Neural cell (in vitro differentiated cells): ENCODE measurements around the gene TOX2. TPM values are rescaled to one million over a fixed set of nuclear protein-coding genes. Genes with fewer than 3 reads are reported as not detected.

Experiments used
- H2AFZ ChIP-seq: fragments of 200-600, 300-800 bp; sonication (generic), shearing (Covaris generic); 2 replicates; pipeline ENCODE4 v1.6.0; 2014; ENCODE audit warnings: low read depth, mild to moderate bottlenecking, antibody characterized with exemption, low read length, moderate library complexity
- H3F3A ChIP-seq: fragments of 200-600 bp; shearing (Covaris generic); 2 replicates; pipeline ENCODE4 v1.6.1; 2016; ENCODE audit warnings: mild to moderate bottlenecking, moderate library complexity, mixed read lengths, antibody characterized with exemption, low read length; ENCODE audit not compliant: insufficient read depth, poor library complexity, severe bottlenecking
- H3K27ac ChIP-seq: fragments of 200-600, 300-800 bp; sonication (generic), shearing (Covaris generic); 2 replicates; pipeline ENCODE4 v1.5.1; 2014; ENCODE audit warnings: mild to moderate bottlenecking, low read length, moderate library complexity
- H3K27me3 ChIP-seq: fragments of 300-800, 200-600 bp; sonication (generic), shearing (Covaris generic); 2 replicates; pipeline ENCODE4 v1.6.0; 2014; ENCODE audit warnings: mild to moderate bottlenecking, low read depth, low read length, moderate library complexity; ENCODE audit not compliant: insufficient read depth
- H3K36me3 ChIP-seq: fragments of 300-800, 200-600 bp; sonication (generic), shearing (Covaris generic); 2 replicates; pipeline ENCODE4 v1.5.1; 2014; ENCODE audit warnings: mild to moderate bottlenecking, antibody characterized with exemption, low read length, moderate library complexity; ENCODE audit not compliant: insufficient read depth
- H3K4me2 ChIP-seq: fragments of 300-800, 200-600 bp; sonication (generic), shearing (Covaris generic); 2 replicates; pipeline ENCODE4 v1.6.0; 2014; ENCODE audit warnings: mild to moderate bottlenecking, low read length
- H3K4me3 ChIP-seq: fragments of 300-800, 200-600 bp; sonication (generic), shearing (Covaris generic); 2 replicates; pipeline ENCODE4 v1.5.1; 2014; ENCODE audit warnings: mild to moderate bottlenecking, low read length, moderate library complexity
- H3K79me2 ChIP-seq: fragments of 200-600 bp; shearing (Covaris generic); replicated peaks from 2 replicates; pipeline ENCODE4 v1.6.0; 2014; ENCODE audit warnings: mild to moderate bottlenecking, low read length, moderate library complexity; ENCODE audit not compliant: insufficient read depth
- H3K9ac ChIP-seq: fragments of 300-800, 200-600 bp; sonication (generic), shearing (Covaris generic); 2 replicates; pipeline ENCODE4 v1.6.1; 2016; ENCODE audit warnings: mild to moderate bottlenecking, low read length, mixed read lengths
- H3K9me2 ChIP-seq: fragments of 200-600 bp; shearing (Covaris generic); 2 replicates; pipeline ENCODE4 v1.6.1; 2016; ENCODE audit warnings: mild to moderate bottlenecking, low read length, mixed read lengths; ENCODE audit not compliant: insufficient read depth
- H3K9me3 ChIP-seq: fragments of 200-600, 300-800 bp; sonication (generic), shearing (Covaris generic); 2 replicates; pipeline ENCODE4 v1.6.1; 2016; ENCODE audit warnings: mild to moderate bottlenecking, mixed run types, low read length, moderate library complexity, mixed read lengths
- H4K20me1 ChIP-seq: fragments of 200-600 bp; shearing (Covaris generic); 2 replicates; pipeline ENCODE4 v1.6.1; 2016; ENCODE audit warnings: mild to moderate bottlenecking, mixed run types; ENCODE audit not compliant: insufficient read depth
- EP300 ChIP-seq: fragments of 450-650 bp; conservative IDR thresholded peaks from 2 replicates; pipeline ENCODE4 v1.6.1; 2014; ENCODE audit warnings: antibody characterized with exemption, mild to moderate bottlenecking, moderate library complexity; ENCODE audit not compliant: poor library complexity, severe bottlenecking
- EZH2 ChIP-seq: fragments of 200-600, 300-800 bp; shearing (Covaris generic), sonication (generic); IDR thresholded peaks from 2 replicates; pipeline ENCODE4 v1.6.1; 2014; ENCODE audit warnings: antibody characterized with exemption, low read length, borderline replicate concordance, mild to moderate bottlenecking; ENCODE audit not compliant: insufficient read depth, poor library complexity, severe bottlenecking
- MXI1 ChIP-seq: fragments of 450-650 bp; conservative IDR thresholded peaks from 2 replicates; pipeline ENCODE4 v1.6.1; 2014; ENCODE audit warnings: antibody characterized with exemption, mild to moderate bottlenecking; ENCODE audit not compliant: poor library complexity, severe bottlenecking
- POLR2AphosphoS5 ChIP-seq: IDR thresholded peaks from 2 replicates; pipeline ENCODE4 v1.6.1; 2012
- RAD21 ChIP-seq: fragments of 450-650 bp; conservative IDR thresholded peaks from 2 replicates; pipeline ENCODE4 v1.6.1; 2014; ENCODE audit warnings: antibody characterized with exemption, mild to moderate bottlenecking, moderate library complexity
- SMC3 ChIP-seq: fragments of 450-650 bp; conservative IDR thresholded peaks from 2 replicates; pipeline ENCODE4 v1.6.1; 2014; ENCODE audit warnings: antibody characterized with exemption, mild to moderate bottlenecking, moderate library complexity; ENCODE audit not compliant: poor library complexity
- TAF1 ChIP-seq: IDR thresholded peaks from 2 replicates; pipeline ENCODE4 v1.6.1; 2012; ENCODE audit warnings: low read depth
- polyA plus RNA-seq: library from polyadenylated mRNA; depleted of rRNA; stranded (reverse); fragments of >200 nt; gene quantifications from 2 replicates; pipeline ENCODE4 v1.2.3, GENCODE V29; 2014
- TF ChIP-seq, protein P1 (sequence below): IDR thresholded peaks from 2 replicates; pipeline ENCODE4 v1.6.1; 2012; ENCODE audit warnings: borderline replicate concordance
- TF ChIP-seq, protein P2 (sequence below): fragments of 450-650 bp; IDR thresholded peaks from 2 replicates; pipeline ENCODE4 v1.5.1; 2014; ENCODE audit warnings: antibody characterized with exemption, mild to moderate bottlenecking, moderate library complexity; ENCODE audit not compliant: poor library complexity, severe bottlenecking

Gene TOX2
- polyA plus RNA-seq, 1 donor from 2014 or later, result 0.89 TPM

DNA sequence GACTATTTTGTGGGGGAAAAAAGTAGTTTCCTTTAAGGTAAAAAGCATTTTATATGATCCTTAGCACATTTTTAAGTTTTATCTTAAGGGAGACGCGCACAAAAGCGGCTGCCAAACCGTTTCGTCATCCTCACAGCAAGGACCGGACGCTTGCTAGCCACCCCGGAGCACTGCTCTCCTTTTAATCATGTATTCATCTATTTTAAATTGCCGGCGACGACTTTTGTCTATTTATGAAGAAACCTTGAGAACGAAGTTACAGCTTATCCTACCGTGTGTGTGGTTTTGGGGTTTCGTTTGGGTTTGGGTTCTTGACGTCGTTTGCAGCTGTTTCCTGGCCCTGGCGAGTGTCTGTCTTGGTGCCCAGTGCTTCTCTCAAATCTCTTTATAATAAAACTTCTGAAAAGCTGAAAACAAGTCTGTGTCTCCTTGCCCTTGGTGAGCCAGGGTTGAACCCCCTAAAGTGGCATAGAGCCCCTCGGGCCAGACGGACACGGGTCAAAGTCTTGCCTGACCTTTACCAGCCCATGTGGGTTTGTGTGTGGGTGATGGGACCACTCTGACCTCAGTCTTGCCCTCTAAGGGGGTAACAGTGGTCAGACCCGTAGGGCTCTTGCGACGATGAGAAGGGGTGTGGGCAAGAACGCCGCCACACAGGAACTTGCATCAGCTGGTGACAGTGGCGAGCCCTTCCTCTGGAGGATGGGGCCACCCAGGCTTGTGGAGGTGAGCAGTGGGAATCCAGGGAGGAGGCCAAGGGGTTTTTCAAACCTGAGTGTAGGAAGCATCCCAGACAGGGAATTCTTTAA, 154.8 kb downstream of the TOX2 start:
- Histone ChIP-seq H4K20me1 (no peaks in the 10 kb centered on the region), H3K9ac (no peak overlapping the region), H3K27ac (no peak overlapping the region), H3K4me2 (no peak overlapping the region), H3K9me3 (no peaks in the 10 kb centered on the region), H2AFZ (no peak overlapping the region), H3K4me3 (no peak overlapping the region), H3K9me2 (no peaks in the 10 kb centered on the region), H3K27me3 (no peaks in the 10 kb centered on the region), H3F3A (no peaks in the 10 kb centered on the region), H3K36me3 (no peaks in the 10 kb centered on the region), H3K79me2 (no peaks in the 10 kb centered on the region)
- TF ChIP-seq POLR2AphosphoS5 (no peak), RAD21 (no peak), EZH2 (no peak)
- TF ChIP-seq, protein P1, sequence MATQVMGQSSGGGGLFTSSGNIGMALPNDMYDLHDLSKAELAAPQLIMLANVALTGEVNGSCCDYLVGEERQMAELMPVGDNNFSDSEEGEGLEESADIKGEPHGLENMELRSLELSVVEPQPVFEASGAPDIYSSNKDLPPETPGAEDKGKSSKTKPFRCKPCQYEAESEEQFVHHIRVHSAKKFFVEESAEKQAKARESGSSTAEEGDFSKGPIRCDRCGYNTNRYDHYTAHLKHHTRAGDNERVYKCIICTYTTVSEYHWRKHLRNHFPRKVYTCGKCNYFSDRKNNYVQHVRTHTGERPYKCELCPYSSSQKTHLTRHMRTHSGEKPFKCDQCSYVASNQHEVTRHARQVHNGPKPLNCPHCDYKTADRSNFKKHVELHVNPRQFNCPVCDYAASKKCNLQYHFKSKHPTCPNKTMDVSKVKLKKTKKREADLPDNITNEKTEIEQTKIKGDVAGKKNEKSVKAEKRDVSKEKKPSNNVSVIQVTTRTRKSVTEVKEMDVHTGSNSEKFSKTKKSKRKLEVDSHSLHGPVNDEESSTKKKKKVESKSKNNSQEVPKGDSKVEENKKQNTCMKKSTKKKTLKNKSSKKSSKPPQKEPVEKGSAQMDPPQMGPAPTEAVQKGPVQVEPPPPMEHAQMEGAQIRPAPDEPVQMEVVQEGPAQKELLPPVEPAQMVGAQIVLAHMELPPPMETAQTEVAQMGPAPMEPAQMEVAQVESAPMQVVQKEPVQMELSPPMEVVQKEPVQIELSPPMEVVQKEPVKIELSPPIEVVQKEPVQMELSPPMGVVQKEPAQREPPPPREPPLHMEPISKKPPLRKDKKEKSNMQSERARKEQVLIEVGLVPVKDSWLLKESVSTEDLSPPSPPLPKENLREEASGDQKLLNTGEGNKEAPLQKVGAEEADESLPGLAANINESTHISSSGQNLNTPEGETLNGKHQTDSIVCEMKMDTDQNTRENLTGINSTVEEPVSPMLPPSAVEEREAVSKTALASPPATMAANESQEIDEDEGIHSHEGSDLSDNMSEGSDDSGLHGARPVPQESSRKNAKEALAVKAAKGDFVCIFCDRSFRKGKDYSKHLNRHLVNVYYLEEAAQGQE, result no peak

DNA sequence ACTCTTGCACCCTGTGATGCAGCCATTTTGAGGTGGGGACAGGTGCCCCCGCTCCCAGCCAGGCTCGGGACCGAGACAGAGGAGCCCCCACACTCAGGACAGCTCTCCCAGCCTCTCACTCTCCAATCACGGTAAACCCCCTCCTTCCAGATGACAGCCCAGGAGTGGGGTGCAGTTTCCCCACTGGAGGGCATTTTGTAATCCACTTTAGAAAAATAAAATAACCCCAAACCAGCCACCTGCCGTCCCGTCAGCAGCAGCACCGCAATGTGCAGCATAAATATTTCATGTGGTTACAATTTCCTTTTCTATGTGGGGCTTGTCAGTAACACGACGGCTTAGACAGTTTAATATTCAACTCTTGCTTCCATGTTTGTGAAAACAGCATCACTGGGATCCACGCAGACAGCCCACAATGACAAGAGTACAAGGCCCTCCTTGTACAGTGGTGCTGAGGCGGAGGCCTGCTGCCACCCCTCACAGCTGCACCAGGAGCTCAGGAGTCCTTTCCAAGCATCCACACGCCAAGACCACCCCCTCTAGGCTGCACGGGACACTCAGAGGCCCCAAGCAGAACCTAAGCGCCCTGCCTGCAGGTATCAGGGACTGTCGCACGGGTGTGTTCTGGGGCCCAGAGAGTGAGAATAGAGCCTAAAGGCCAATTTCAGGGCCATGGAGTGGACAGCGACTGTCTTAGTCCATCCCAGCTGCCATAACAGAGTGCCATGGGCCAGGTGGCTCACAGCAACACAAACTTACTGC, 155.7 kb downstream of the TOX2 start:
- Histone ChIP-seq H3K27ac (no peak overlapping the region), H2AFZ (no peak overlapping the region), H3K4me3 (no peak overlapping the region), H3K79me2 (no peaks in the 10 kb centered on the region), H3K9ac (no peak overlapping the region), H4K20me1 (no peaks in the 10 kb centered on the region), H3K9me2 (no peaks in the 10 kb centered on the region), H3K9me3 (no peaks in the 10 kb centered on the region), H3K4me2 (no peak overlapping the region), H3F3A (no peaks in the 10 kb centered on the region), H3K36me3 (no peaks in the 10 kb centered on the region), H3K27me3 (no peaks in the 10 kb centered on the region)
- TF ChIP-seq EP300 (no peak), RAD21 (no peak), EZH2 (no peak), TAF1 (no peak), MXI1 (no peak), SMC3 (no peak), POLR2AphosphoS5 (no peak)
- TF ChIP-seq, protein P1, result no peak
- TF ChIP-seq, protein P2, sequence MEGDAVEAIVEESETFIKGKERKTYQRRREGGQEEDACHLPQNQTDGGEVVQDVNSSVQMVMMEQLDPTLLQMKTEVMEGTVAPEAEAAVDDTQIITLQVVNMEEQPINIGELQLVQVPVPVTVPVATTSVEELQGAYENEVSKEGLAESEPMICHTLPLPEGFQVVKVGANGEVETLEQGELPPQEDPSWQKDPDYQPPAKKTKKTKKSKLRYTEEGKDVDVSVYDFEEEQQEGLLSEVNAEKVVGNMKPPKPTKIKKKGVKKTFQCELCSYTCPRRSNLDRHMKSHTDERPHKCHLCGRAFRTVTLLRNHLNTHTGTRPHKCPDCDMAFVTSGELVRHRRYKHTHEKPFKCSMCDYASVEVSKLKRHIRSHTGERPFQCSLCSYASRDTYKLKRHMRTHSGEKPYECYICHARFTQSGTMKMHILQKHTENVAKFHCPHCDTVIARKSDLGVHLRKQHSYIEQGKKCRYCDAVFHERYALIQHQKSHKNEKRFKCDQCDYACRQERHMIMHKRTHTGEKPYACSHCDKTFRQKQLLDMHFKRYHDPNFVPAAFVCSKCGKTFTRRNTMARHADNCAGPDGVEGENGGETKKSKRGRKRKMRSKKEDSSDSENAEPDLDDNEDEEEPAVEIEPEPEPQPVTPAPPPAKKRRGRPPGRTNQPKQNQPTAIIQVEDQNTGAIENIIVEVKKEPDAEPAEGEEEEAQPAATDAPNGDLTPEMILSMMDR, result no peak
